ENCODE results near the gene PPP1R14D. TPM values are rescaled to one million over a fixed set of nuclear protein-coding genes. Genes with fewer than 3 reads are reported as not detected.

Gene PPP1R14D
- total RNA-seq, 6 experiments from 2014 or later = not detected

GRCh38 chr15:40793216-40793989 lies 35.1 kb downstream of the PPP1R14D start:
- Histone ChIP-seq H3K4me3 (no peak overlapping the region), H3K36me3 (no peaks in the 10 kb centered on the region), H3K27me3 (no peaks in the 10 kb centered on the region), H3K27ac (peak overlapping the region; percentile 69 to 81 (median 76)), H3K4me1 (peaks cover 0 to 29% (median 13%) of the 10 kb centered on the region in 4 donors), H3K9me3 (no peaks in the 10 kb centered on the region)
- TF ChIP-seq POLR2A (IDR thresholded peaks at IDR 0.05) (no peak), CTCF (IDR thresholded peaks at IDR 0.05) (no peak)
- intact Hi-C loops (cut with DNase I) = no loop called here
- ATAC-seq (peak; percentile 88 to 95 (median 90)), DNase-seq (peak; percentile 76 to 90 (median 85))
- WGBS (ENCODE audit: insufficient coverage, low coverage, low lambda C conversion rate, missing lambda C conversion rate) = 20% methylated on average over 9 of the region's 9 CpGs

GRCh38 chr15:40792394-40792793 lies 36.1 kb downstream of the PPP1R14D start:
- Histone ChIP-seq H3K4me1 (peaks cover 0 to 29% (median 17%) of the 10 kb centered on the region in 4 donors), H3K4me3 (no peak overlapping the region), H3K9me3 (no peaks in the 10 kb centered on the region), H3K27ac (peak overlapping the region in 2 of 3 donors; percentile 7), H3K36me3 (no peaks in the 10 kb centered on the region), H3K27me3 (no peaks in the 10 kb centered on the region)
- TF ChIP-seq CTCF (IDR thresholded peaks at IDR 0.05) (no peak), POLR2A (IDR thresholded peaks at IDR 0.05) (no peak)
- DNase-seq (peak in 1 of 3 donors; percentile 5), ATAC-seq (no peak)
- intact Hi-C loops (cut with DNase I) = no loop called here
- 80% methylated on average over 1 of the region's 3 CpGs for WGBS (ENCODE audit: insufficient coverage, low coverage, low lambda C conversion rate, missing lambda C conversion rate)

- Histone ChIP-seq H3K9me3 (no peaks in the 10 kb centered on the region), H3K4me3 (no peak overlapping the region), H3K27ac (no peak overlapping the region), H3K36me3 (no peaks in the 10 kb centered on the region), H3K27me3 (no peaks in the 10 kb centered on the region), H3K4me1 (peaks cover 0 to 32% (median 20%) of the 10 kb centered on the region in 4 donors)
- ATAC-seq (no peak), DNase-seq (no peak)
- intact Hi-C loops (cut with DNase I) = no loop called here
- TF ChIP-seq POLR2A (IDR thresholded peaks at IDR 0.05) (no peak), CTCF (IDR thresholded peaks at IDR 0.05) (no peak)
- WGBS (ENCODE audit: insufficient coverage, low coverage, low lambda C conversion rate, missing lambda C conversion rate) = 61% methylated on average over 3 of the region's 3 CpGs
Observed at GRCh38 chr15:40790718-40791117, 37.8 kb downstream of the PPP1R14D start.

GRCh38 chr15:40789999-40790398 lies 38.5 kb downstream of the PPP1R14D start:
- DNase-seq (peak in 1 of 3 donors; percentile 20), ATAC-seq (no peak)
- H3K9me3 ChIP-seq = no peaks in the 10 kb centered on the region
- no peaks in the 10 kb centered on the region for H3K27me3 ChIP-seq
- H3K36me3 ChIP-seq = no peaks in the 10 kb centered on the region
- WGBS (ENCODE audit: insufficient coverage, low coverage, low lambda C conversion rate, missing lambda C conversion rate) = 82% methylated on average over 4 of the region's 8 CpGs
- H3K4me3 ChIP-seq = no peak overlapping the region
- no peak for TF ChIP-seq POLR2A (IDR thresholded peaks at IDR 0.05)
- H3K4me1 ChIP-seq = peaks cover 0 to 37% (median 23%) of the 10 kb centered on the region in 4 donors
- H3K27ac ChIP-seq = no peak overlapping the region
- intact Hi-C loops (cut with DNase I) = no loop called here

- Histone ChIP-seq H3K4me3 (no peak overlapping the region), H3K4me1 (peaks cover 0 to 33% (median 17%) of the 10 kb centered on the region in 4 donors), H3K36me3 (no peaks in the 10 kb centered on the region), H3K27me3 (no peaks in the 10 kb centered on the region), H3K9me3 (no peaks in the 10 kb centered on the region), H3K27ac (no peak overlapping the region)
- WGBS (ENCODE audit: insufficient coverage, low coverage, low lambda C conversion rate, missing lambda C conversion rate) = 69% methylated on average over 3 of the region's 5 CpGs
- ATAC-seq (no peak), DNase-seq (no peak)
- intact Hi-C loops (cut with DNase I) = no loop called here
- TF ChIP-seq CTCF (IDR thresholded peaks at IDR 0.05) (no peak), POLR2A (IDR thresholded peaks at IDR 0.05) (no peak)
Observed at GRCh38 chr15:40789119-40789518, 39.4 kb downstream of the PPP1R14D start.
